Activated T-cell treated with anti-CD3 and anti-CD28 coated beads, Interleukin-2, amount 50 U/mL, for 24 hours (primary cell): ENCODE results near the gene NOD2.
A peak's percentile ranks its signal among the peaks of the same experiment; 100 is the strongest.

Experiments used
- DNase-seq: peaks from one replicate; pipeline ENCODE4 v3.0.0-alpha.2; 2020
- H3K27ac Mint-ChIP-seq: 2 replicates; pipeline ENCODE4 v1.8.0; 2020; ENCODE audit warnings: mild to moderate bottlenecking, mixed read lengths
- H3K27me3 Mint-ChIP-seq: 2 replicates; pipeline ENCODE4 v1.8.0; 2020; ENCODE audit warnings: mixed read lengths
- H3K36me3 Mint-ChIP-seq: 2 replicates; pipeline ENCODE4 v1.8.0; 2020; ENCODE audit warnings: low read depth, mixed read lengths
- H3K4me1 Mint-ChIP-seq: 2 replicates; pipeline ENCODE4 v1.8.0; 2020; ENCODE audit warnings: low read depth, mixed read lengths
- H3K4me3 Mint-ChIP-seq: 2 replicates; pipeline ENCODE4 v1.8.0; 2020; ENCODE audit warnings: mild to moderate bottlenecking, moderate library complexity, mixed read lengths
- H3K9me3 Mint-ChIP-seq: 2 replicates; pipeline ENCODE4 v1.8.0; 2020; ENCODE audit warnings: mixed read lengths

NOD2 gene

GRCh38 chr16:50778284-50779163, 85.1 kb downstream of the NOD2 start:
- no peak for DNase-seq
- no peaks in the 10 kb centered on the region for H3K9me3 Mint-ChIP-seq
- no peak overlapping the region for H3K4me3 Mint-ChIP-seq
- peaks cover 75% of the 10 kb centered on the region for H3K4me1 Mint-ChIP-seq
- H3K27ac Mint-ChIP-seq = peak overlapping the region; percentile 83
- no peaks in the 10 kb centered on the region for H3K27me3 Mint-ChIP-seq
- H3K36me3 Mint-ChIP-seq = peaks cover 86% of the 10 kb centered on the region

GRCh38 chr16:50781043-50781442, 87.6 kb downstream of the NOD2 start:
- Mint-ChIP-seq H3K27ac (peak overlapping the region; percentile 81), H3K36me3 (peaks cover 89% of the 10 kb centered on the region), H3K9me3 (no peaks in the 10 kb centered on the region), H3K4me3 (no peak overlapping the region), H3K27me3 (no peaks in the 10 kb centered on the region), H3K4me1 (peaks cover 60% of the 10 kb centered on the region)
- DNase-seq = no peak

GRCh38 chr16:50781518-50781917, 88.1 kb downstream of the NOD2 start:
- no peak for DNase-seq
- H3K9me3 Mint-ChIP-seq = no peaks in the 10 kb centered on the region
- no peak overlapping the region for H3K4me3 Mint-ChIP-seq
- H3K36me3 Mint-ChIP-seq = peaks cover 90% of the 10 kb centered on the region
- H3K27me3 Mint-ChIP-seq = no peaks in the 10 kb centered on the region
- H3K4me1 Mint-ChIP-seq = peaks cover 59% of the 10 kb centered on the region
- peak overlapping the region; percentile 81 for H3K27ac Mint-ChIP-seq
